Measurements from ENCODE around the gene DXO. TPM values are rescaled to one million over a fixed set of nuclear protein-coding genes. Genes with fewer than 3 reads are reported as not detected.
A peak's percentile ranks its signal among the peaks of the same experiment; 100 is the strongest.

Gene DXO
- total and polyA plus RNA-seq, 2 donors: 8.5 to 20.2 TPM

- under 1% methylated on average over 59 of the region's 59 CpGs for WGBS
Observed at GRCh38 chr6:31958741-31959739, 12.9 kb downstream of the DXO start, which contains the start of the genes NELFE and SKIC2. Gene NELFE, minus strand, starts transcription at chr6:31958971. Its CDS starts 525 bp downstream, at chr6:31958446. Gene SKIC2, plus strand, starts transcription at chr6:31959175. Its CDS starts 18 bp downstream, at chr6:31959193.

GRCh38 chr6:31958412-31958740 lies 13.6 kb downstream of the DXO start:
- Histone ChIP-seq H3K27ac (ENCODE audit: low read depth) (peak overlapping the region; percentile 59), H3K4me3 (ENCODE audit: low read depth, low read length) (peak overlapping the region; percentile 78), H3K4me1 (ENCODE audit: insufficient read depth) (no peaks in the 10 kb centered on the region), H3K36me3 (ENCODE audit: insufficient read depth) (peaks cover 3% of the 10 kb centered on the region)
- 5% methylated on average over 11 of the region's 11 CpGs for WGBS
- DNase-seq (ENCODE audit: extremely low spot score): no peak

More at GRCh38 chr6:31958741-31959739, 12.9 kb downstream of the DXO start, which contains the start of the genes NELFE and SKIC2:
- Histone ChIP-seq H3K4me1 (ENCODE audit: insufficient read depth) (no peaks in the 10 kb centered on the region), H3K27ac (ENCODE audit: low read depth) (peak within 1 kb of the TSS; percentile 62), H3K36me3 (ENCODE audit: insufficient read depth) (peaks cover 2% of the 10 kb centered on the region), H3K4me3 (ENCODE audit: low read depth, low read length) (peak within 1 kb of the TSS; percentile 78)
- DNase-seq (ENCODE audit: extremely low spot score): peak; percentile 92

- DNase-seq (ENCODE audit: extremely low spot score): no peak
- WGBS: 66% methylated on average over 3 of the region's 3 CpGs
- Histone ChIP-seq H3K27ac (ENCODE audit: low read depth) (no peak overlapping the region), H3K4me3 (ENCODE audit: low read depth, low read length) (no peak overlapping the region), H3K4me1 (ENCODE audit: insufficient read depth) (no peaks in the 10 kb centered on the region), H3K36me3 (ENCODE audit: insufficient read depth) (peaks cover 4% of the 10 kb centered on the region)
Observed at GRCh38 chr6:31956796-31957195, 15.1 kb downstream of the DXO start.

- Histone ChIP-seq H3K4me1 (ENCODE audit: insufficient read depth) (no peaks in the 10 kb centered on the region), H3K4me3 (ENCODE audit: low read depth, low read length) (no peak overlapping the region), H3K27ac (ENCODE audit: low read depth) (no peak overlapping the region), H3K36me3 (ENCODE audit: insufficient read depth) (peaks cover 4% of the 10 kb centered on the region)
- 97% methylated on average over 28 of the region's 28 CpGs for WGBS
- no peak for DNase-seq (ENCODE audit: extremely low spot score)
Observed at GRCh38 chr6:31954511-31954910, 17.4 kb downstream of the DXO start.

GRCh38 chr6:31952890-31953289 lies 19.0 kb downstream of the DXO start:
- no peak overlapping the region for H3K27ac ChIP-seq (ENCODE audit: low read depth)
- WGBS: 72% methylated on average over 5 of the region's 5 CpGs
- H3K4me3 ChIP-seq (ENCODE audit: low read depth, low read length): no peak overlapping the region
- H3K36me3 ChIP-seq (ENCODE audit: insufficient read depth): peaks cover 4% of the 10 kb centered on the region
- no peak for DNase-seq (ENCODE audit: extremely low spot score)
- no peaks in the 10 kb centered on the region for H3K4me1 ChIP-seq (ENCODE audit: insufficient read depth)

GRCh38 chr6:31952140-31952805 lies 19.7 kb downstream of the DXO start:
- Histone ChIP-seq H3K4me1 (ENCODE audit: insufficient read depth) (no peaks in the 10 kb centered on the region), H3K27ac (ENCODE audit: low read depth) (no peak overlapping the region), H3K4me3 (ENCODE audit: low read depth, low read length) (no peak overlapping the region), H3K36me3 (ENCODE audit: insufficient read depth) (peaks cover 4% of the 10 kb centered on the region)
- 55% methylated on average over 5 of the region's 5 CpGs for WGBS
- DNase-seq (ENCODE audit: extremely low spot score): no peak

GRCh38 chr6:31949926-31950548 lies 21.9 kb downstream of the DXO start:
- no peaks in the 10 kb centered on the region for H3K4me1 ChIP-seq (ENCODE audit: insufficient read depth)
- H3K27ac ChIP-seq (ENCODE audit: low read depth): no peak overlapping the region
- 83% methylated on average over 7 of the region's 7 CpGs for WGBS
- H3K4me3 ChIP-seq (ENCODE audit: low read depth, low read length): no peak overlapping the region
- DNase-seq (ENCODE audit: extremely low spot score): no peak
- H3K36me3 ChIP-seq (ENCODE audit: insufficient read depth): peaks cover 2% of the 10 kb centered on the region

GRCh38 chr6:31948753-31949413 lies 23.1 kb downstream of the DXO start:
- 82% methylated on average over 6 of the region's 6 CpGs for WGBS
- Histone ChIP-seq H3K36me3 (ENCODE audit: insufficient read depth) (peaks cover 2% of the 10 kb centered on the region), H3K4me1 (ENCODE audit: insufficient read depth) (no peaks in the 10 kb centered on the region), H3K4me3 (ENCODE audit: low read depth, low read length) (no peak overlapping the region), H3K27ac (ENCODE audit: low read depth) (no peak overlapping the region)
- DNase-seq (ENCODE audit: extremely low spot score): no peak

GRCh38 chr6:31948306-31948705 lies 23.6 kb downstream of the DXO start:
- Histone ChIP-seq H3K36me3 (ENCODE audit: insufficient read depth) (no peaks in the 10 kb centered on the region), H3K4me3 (ENCODE audit: low read depth, low read length) (no peak overlapping the region), H3K4me1 (ENCODE audit: insufficient read depth) (no peaks in the 10 kb centered on the region), H3K27ac (ENCODE audit: low read depth) (no peak overlapping the region)
- no peak for DNase-seq (ENCODE audit: extremely low spot score)
- WGBS: 82% methylated on average over 5 of the region's 5 CpGs

- DNase-seq (ENCODE audit: extremely low spot score): no peak
- 85% methylated on average over 4 of the region's 4 CpGs for WGBS
Observed at GRCh38 chr6:31947864-31948263, 24.1 kb downstream of the DXO start.

GRCh38 chr6:31947070-31947675 lies 24.8 kb downstream of the DXO start:
- Histone ChIP-seq H3K4me3 (ENCODE audit: low read depth, low read length) (no peak overlapping the region), H3K4me1 (ENCODE audit: insufficient read depth) (no peaks in the 10 kb centered on the region), H3K36me3 (ENCODE audit: insufficient read depth) (no peaks in the 10 kb centered on the region), H3K27ac (ENCODE audit: low read depth) (no peak overlapping the region)
- 86% methylated on average over 24 of the region's 24 CpGs for WGBS
- DNase-seq (ENCODE audit: extremely low spot score): no peak

More at GRCh38 chr6:31947864-31948263, 24.1 kb downstream of the DXO start:
- Histone ChIP-seq H3K4me3 (ENCODE audit: low read depth, low read length) (no peak overlapping the region), H3K36me3 (ENCODE audit: insufficient read depth) (no peaks in the 10 kb centered on the region), H3K4me1 (ENCODE audit: insufficient read depth) (no peaks in the 10 kb centered on the region), H3K27ac (ENCODE audit: low read depth) (no peak overlapping the region)

- H3K4me1 ChIP-seq (ENCODE audit: insufficient read depth): no peaks in the 10 kb centered on the region
- no peak overlapping the region for H3K4me3 ChIP-seq (ENCODE audit: low read depth, low read length)
- H3K36me3 ChIP-seq (ENCODE audit: insufficient read depth): no peaks in the 10 kb centered on the region
- WGBS: 71% methylated on average over 11 of the region's 11 CpGs
- no peak for DNase-seq (ENCODE audit: extremely low spot score)
- no peak overlapping the region for H3K27ac ChIP-seq (ENCODE audit: low read depth)
Observed at GRCh38 chr6:31946370-31946885, 25.5 kb downstream of the DXO start.
